GM21360 (cell line): ENCODE results near the gene GJC1.
"Not testable (repeated sequence)": the region's sequence is repeated elsewhere in the genome, so short reads cannot be mapped to it uniquely, and the experiment has no call there.

ENCODE experiments used
- ATAC-seq: cut with Tn5 transposase; IDR thresholded peaks from one replicate; pipeline ENCODE4 v1.9.1; 2021; ENCODE audit warnings: mild to moderate bottlenecking, moderate library complexity; ENCODE audit not compliant: unreplicated experiment

Gene GJC1

GRCh38 chr17:44763170-44763569 lies 66.9 kb downstream of the GJC1 start:
- no peak for ATAC-seq

DNA sequence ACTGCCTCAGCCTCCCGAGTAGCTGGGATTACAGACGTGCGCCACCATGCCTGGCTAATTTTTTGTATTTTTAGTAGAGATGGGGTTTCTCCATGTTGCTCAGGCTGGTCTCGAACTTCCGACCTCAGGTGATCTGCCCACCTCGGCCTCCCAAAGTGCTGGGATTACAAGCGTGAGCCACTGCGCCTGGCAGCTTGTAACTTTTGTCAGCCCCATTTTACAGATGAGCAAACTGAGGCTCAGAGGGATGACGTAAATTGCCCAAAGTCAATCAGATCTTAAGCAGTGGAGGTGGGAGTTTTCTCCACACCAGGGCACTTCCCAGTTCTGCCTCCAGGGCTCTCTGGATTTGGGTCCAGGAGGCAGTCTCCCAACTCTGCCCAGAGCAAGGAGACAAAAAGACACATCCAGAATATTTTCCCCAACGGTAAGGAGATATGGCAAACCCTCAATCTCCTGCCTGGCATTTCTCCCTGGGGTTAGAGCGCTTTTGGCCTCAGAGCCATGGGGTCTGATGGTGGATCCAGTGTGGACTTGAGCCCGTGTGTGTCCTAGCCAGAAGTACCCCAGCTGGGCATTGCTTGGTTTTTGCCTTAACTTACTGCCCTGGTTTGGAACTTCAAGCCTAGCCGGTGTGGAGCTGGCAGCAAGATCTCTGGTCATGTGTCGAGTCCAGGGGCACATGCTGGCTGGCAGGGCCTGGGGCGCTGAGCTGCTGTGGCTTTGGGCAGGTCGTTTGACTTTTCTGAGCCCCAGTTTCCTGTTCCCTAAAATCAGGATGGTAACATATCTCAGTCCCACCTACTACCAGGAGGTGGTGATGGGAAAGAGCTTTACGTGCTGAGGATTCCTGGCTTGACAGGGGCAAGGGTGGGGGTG lies 67.9 kb downstream of the GJC1 start:
- no peak for ATAC-seq

DNA sequence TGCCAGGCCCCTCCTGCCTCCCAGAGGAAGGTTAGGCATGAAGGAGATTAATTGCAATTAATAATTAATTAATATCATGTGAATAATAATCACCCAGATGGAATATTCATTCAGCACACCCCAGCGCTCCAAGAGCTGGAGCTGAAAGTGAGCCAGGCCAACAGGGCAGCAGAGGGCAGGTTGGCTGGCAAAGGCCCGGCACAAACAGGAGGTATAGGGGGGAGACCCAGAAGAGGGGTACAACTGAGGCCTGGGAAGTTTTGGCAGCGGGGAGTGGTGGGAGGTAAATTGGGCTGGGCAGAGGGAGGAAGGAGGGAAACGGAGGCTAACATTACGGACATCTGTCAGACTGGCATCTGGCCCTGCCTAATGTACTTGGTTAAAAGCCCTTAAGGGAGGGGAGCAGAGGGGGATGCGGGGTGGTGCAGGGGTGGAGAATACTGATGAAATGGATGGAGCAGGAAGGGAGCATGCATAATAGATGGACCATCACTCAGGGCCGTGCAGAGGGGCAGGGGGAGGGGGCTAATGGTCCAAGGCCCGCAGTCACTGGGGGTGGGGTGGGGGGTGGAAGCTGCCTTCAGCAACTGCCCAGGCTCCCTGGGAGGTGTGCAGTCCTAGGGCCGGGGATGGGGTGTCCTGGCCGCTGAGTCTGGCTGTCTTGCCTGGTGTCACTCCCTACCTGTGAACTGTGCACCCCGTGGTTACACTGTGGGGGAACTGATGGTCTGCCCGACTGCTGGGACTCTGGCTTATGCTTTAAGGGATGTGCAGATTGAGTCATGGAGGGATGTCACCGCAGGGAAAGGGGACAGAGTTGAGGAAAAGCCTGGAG lies 69.4 kb downstream of the GJC1 start:
- ATAC-seq: no peak

DNA sequence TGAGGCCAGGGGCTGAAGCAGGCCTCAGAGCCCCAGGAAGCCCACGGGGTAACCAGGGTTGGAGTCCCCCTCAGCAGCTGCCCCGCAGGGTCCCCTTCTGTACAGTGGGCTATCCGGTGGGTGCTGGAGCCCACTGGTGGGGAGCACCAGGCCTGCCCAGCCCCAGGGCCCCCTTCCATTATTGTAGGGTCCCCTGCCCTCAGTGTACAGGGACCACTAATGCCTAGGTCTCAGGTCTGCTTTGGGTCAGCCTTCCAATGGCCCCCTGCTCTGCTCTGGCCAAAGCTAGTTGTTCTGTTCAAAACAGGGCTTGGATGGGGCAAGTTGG lies 70.2 kb downstream of the GJC1 start:
- no peak for ATAC-seq

GRCh38 chr17:44759086-44759915 lies 70.8 kb downstream of the GJC1 start:
- no peak for ATAC-seq

GRCh38 chr17:44758414-44759085 lies 71.5 kb downstream of the GJC1 start, which contains the start of gene ADAM11:
Gene ADAM11, plus strand, starts transcription at chr17:44758988. Its CDS starts 212 bp downstream, at chr17:44759200.
- no peak for ATAC-seq

DNA sequence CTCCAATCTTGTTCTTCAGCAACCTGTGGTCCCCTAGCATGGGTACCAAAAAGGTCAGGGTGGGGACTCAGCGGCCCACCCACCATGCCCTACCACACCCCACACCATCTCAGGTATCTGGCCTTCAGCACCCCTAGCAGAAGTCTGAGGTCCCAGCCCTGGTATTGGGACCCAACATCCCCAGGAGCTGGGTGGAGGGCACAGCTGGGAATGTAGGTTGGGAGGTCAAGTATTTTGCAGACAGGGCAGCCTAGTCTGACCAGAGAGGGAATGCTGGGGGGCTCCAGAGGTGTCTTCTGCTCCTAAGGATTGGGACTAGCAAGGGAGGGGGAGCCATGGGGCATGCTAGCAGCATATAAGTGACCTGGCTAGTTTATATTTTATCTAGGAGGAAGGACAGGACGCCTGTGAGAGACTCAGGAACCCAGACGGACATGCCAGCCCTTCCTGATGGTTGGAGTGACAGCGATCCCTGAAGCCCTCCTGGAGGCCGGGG lies 72.1 kb downstream of the GJC1 start:
- no peak for ATAC-seq

DNA sequence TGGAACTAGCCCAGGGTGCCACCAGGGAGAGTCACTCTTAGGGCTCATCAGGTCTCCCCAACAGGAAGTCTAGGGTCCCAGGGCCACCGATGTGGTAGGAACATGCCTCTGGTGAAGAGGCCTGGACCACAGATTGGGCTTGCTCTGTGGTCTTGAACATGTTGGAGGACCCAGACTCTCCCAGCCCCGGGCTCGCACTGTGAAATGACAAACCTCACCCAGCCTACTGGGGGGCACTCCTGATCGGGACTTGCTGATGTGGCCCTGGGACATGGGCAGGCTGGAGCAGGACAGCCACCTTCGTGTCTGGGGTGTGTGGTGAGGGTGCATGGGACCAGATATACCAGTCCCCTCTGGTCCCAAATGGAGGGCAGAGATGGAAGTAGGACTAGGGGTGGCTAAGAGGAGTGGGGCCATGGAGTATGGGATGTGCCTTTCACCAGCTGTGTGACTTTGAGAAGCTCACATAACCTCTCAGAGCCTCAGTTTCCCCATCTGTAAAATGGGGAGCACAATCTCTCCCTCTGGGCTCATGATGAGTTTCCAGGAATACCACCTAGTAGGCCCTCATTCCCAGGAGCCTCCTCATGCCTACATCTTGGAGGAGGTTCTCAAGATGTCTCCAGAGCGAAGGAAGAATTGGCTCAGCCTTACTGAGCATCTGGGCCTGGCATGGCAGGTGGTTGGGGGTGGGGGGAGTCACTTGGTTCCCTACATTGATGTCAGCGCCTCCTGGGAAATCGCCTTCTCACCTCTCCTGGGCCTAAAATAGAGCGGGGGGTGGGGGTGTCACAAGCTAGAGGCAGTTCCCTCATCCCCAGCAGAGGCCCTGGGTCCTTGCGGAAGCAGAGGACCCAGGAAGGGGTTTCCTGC lies 72.8 kb downstream of the GJC1 start:
- no peak for ATAC-seq

- not testable (repeated sequence) for ATAC-seq
Observed at GRCh38 chr17:44755180-44755579, 74.9 kb downstream of the GJC1 start.

GRCh38 chr17:44754276-44754675 lies 75.8 kb downstream of the GJC1 start:
- ATAC-seq: no peak

DNA sequence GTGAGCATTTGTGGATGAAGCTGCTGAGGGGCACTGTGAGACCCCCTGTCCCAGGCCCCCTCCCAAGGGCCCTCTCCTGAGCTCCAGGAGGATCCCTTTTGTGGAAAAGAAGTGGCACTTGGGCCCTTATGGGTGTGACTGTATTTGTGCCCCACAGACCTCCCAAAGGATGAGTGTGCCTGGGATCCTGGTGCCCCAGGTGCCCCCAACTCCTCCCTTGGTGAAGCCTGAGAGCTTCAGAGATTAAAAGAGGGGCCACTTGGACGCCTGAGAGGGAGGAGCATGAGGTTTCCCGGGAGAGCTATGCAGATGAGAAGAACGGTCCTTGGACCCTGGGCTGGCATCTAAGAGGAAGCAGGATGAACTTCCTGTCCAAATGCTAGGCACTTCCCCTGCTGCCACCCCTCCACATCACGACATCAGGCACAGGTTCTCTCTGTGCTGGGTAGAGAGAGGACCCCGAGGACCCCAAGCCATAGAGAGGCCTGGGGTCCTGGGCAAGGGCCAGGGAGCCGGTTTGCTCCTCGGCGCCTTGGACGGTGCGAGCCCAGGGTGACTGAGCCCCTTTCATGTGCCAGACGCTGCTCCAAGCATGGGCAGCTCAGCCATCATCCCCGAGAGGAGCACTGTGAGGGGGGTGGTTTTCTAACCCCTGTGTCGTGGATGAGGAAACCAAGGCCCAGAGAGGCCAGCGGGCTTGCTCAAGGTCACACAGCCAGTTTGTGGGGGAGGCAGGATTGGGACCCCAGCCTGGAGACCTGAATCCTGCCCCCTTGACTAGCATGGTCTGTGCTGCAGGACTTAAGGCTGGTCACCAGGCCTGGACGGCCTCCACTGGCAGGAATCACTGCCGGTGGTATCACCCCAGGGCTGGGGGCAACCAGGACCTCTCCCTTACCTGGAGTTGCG lies 76.9 kb downstream of the GJC1 start:
- ATAC-seq: no peak

- no peak for ATAC-seq
Observed at GRCh38 chr17:44751806-44752205, 78.3 kb downstream of the GJC1 start.

DNA sequence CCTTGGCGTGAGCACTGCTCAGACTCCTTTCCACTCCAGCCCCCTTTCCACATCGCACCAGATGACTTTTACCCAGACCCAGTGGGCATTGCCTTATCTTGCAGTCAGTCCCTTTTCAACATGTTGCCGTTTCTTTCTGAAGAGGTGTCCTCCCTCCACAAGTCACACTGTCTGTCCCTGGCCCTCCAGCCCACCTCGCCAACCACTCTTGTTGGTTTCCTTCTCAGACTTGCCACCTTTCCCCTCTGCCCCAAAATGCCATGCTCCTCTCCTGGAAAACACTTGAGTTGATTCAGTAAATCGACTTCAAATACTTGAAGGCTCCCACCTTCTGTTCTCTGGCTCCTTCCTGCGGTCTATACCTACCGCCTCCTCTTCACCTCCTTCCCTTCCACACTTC lies 78.8 kb downstream of the GJC1 start:
- ATAC-seq: no peak

DNA sequence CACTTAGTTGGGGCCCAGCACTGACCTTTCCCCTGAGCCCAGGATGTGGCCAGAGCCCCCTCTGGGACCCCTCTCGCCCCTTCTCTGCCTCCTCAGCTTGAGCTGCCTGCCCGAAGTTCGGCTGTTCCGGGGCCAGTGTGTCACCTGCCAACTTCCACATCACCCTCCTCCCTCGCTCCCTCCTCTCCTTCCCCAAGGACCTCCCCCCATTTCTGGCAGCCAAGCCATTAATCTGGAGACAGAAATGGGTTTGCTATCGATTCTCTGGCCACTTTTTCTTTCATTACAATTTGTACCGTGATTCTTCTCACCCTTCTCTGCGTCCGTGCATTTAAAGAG lies 80.1 kb downstream of the GJC1 start:
- ATAC-seq: no peak

- ATAC-seq: no peak
Observed at GRCh38 chr17:44749076-44749979, 80.8 kb downstream of the GJC1 start.
